Measurements from ENCODE around the gene PVR.
"Not testable (repeated sequence)": the region's sequence is repeated elsewhere in the genome, so short reads cannot be mapped to it uniquely, and the experiment has no call there.

The PVR gene

DNA sequence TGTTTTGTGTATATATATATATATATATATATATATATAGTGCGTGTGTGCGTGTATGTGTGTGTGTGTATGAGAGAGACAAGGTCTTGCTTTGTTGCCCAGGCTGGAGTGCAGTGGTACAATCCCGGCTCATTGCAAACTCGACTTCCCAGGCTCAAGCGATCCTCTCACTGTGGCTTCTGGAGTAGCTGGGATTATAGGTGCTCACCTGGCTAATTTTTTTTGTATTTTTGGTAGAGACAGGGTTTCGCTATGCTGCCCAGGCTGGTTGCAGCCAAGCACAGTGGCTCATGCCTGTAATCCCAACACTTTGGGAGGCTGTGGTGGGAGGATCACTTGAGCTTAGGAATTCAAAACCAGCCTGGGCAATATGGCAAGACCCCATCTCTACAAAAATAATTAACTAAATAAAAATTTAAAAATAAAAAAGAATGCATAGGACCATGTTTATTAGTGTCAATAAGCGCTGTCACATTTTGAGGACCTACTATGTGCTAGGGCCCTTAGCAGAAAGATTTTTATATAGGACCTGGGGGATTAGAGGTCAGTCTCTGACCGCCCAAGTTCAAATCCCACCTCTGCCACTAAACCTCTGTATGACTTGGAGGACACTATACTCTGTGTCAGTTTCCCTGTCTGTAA lies 1.8 kb downstream of the PVR start:
- DNase-seq (ENCODE audit: low spot score) = no peak

DNA sequence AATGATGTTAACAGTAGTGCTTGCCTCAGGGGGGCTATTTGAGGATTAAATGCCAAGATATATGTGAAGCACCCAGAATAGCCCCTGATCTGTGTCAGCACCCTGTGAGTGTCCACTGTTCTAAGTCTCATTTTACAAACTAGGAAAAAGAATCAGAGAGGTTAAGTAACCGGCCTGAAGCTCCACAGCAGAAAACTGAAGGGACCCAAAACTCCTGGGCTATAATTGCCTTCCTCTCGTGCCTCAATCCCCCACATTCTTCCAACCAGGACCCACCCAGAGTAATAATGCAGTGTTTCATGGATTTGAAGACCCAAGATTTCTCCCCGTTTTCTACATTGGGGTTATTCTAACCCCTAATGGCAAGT lies 2.3 kb downstream of the PVR start:
- DNase-seq (ENCODE audit: low spot score) = no peak

DNA sequence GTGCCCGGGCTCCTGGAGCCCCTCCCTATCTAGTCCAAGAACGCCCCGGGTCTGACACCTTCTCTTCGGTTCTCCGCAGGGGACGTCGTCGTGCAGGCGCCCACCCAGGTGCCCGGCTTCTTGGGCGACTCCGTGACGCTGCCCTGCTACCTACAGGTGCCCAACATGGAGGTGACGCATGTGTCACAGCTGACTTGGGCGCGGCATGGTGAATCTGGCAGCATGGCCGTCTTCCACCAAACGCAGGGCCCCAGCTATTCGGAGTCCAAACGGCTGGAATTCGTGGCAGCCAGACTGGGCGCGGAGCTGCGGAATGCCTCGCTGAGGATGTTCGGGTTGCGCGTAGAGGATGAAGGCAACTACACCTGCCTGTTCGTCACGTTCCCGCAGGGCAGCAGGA lies 3.4 kb downstream of the PVR start:
- no peak for DNase-seq (ENCODE audit: low spot score)

DNA sequence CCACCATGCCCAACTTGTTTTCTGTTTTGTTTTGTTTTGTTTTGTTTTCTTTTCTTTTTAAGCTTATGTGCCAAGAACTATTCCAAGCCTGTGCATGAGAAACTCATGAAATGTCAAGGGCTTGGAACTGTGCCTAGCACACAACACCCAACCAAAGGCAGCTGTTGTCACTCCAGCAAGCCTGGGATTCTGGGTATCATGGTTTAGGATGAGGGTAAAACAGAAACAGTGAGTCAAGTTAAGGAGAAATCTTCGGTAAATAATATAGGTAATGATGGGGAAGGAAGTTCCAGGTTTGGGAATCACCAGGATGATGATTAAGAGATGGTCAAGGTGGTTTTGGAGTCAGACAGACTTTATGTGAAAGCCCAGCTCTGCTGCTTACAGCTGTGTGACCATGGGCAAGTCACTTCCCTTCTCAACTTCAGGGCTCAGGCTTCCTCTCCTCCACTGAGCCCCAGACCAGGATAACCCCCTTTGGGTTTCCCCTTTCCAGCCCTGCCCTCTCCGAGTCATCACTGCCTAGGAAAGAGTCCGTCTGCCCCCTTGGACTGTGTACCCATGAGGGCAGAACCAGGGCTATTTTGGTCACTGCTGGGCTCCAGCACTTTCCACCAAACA lies 5.0 kb downstream of the PVR start:
- DNase-seq (ENCODE audit: low spot score) = no peak

GRCh38 chr19:44649578-44650145 lies 6.0 kb downstream of the PVR start:
- DNase-seq (ENCODE audit: low spot score) = no peak

DNA sequence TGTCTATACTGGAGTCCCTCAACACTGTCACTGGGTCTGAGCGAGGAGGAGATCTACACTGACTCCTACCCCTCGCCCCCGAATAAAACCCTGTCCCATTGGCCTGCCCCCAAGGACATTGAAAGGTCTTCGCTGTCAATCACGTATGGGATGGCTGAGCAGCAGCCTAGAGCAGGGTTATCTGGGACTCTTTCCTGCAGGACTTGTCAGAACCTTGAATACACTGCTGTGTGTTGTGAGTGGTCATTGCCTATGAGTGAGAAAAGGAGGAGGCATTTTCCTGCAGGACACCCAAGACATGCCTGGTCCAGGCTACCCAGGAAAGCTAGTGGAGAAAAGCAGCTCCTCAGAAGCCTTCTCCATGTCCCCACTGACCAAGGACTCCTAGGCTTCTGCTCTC lies 9.6 kb downstream of the PVR start:
- DNase-seq (ENCODE audit: low spot score) = no peak

- peak; percentile 71 for DNase-seq (ENCODE audit: low spot score)
Measured at GRCh38 chr19:44653977-44654774, 10.5 kb downstream of the PVR start.

DNA sequence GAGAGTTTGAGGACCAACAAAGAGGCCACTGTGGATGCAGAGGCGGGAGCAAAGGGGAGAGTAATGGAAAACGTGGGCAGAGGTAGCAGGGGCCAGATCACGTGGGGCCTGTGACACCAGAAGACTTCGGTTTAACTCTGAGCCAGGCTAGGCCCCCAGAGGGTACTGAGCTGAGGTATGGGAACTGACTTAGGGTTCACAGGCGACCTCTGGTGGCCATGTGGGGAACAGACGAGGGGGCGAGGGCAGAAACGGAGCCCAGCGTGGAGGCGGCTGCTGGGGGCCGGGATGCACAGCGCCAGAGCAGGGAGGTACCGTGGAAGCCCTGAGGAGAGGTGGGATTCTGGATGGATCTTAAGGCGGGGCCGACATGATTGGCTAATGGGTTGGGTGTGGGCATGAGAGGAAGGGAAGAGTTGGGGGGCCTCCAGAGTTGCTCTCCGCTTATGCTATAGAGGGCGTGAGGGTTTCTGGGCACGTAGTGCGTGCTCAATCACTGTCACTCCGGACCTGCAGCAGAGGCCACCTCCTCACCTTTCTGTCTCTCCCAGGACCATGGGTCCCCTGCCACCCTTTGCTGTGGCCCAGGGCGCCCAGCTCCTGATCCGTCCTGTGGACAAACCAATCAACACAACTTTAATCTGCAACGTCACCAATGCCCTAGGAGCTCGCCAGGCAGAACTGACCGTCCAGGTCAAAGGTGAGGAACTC lies 13.7 kb downstream of the PVR start:
- peak; percentile 59 for DNase-seq (ENCODE audit: low spot score)

DNA sequence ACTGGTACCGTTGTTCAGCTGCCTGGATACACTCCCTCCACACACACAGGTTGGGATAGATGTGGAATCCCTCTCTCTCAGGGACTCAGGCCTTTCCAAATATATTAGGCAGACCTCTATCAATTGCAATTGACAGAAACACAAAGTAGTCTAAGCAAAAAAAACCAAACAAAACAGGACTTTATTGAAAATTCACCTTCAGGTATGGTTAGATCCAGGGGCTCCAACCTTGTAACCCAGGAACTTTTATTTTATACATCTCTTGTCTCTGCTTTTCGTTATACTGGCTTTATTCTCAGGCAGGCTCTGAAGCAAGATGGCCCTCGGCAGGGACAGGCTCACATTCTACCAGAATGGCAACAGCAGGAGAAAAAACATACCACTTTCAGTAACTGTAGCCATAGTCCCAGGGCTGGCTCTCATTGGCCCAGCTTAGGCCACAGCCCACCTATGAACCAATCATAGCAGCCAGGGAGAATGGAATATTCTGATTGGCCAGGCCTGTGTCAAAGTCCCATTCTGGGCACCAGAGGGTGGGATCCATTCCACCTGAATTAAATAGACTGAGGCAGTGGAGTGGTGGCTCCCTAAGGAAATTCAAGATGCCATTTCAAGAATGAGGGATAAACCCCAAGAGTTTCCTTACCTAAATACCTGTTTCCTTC lies 14.5 kb downstream of the PVR start:
- no peak for DNase-seq (ENCODE audit: low spot score)

GRCh38 chr19:44660081-44660480 lies 16.4 kb downstream of the PVR start:
- DNase-seq (ENCODE audit: low spot score) = no peak

- no peak for DNase-seq (ENCODE audit: low spot score)
Measured at GRCh38 chr19:44661205-44661604, 17.5 kb downstream of the PVR start.

- DNase-seq (ENCODE audit: low spot score) = no peak
Measured at GRCh38 chr19:44661904-44662303, 18.2 kb downstream of the PVR start.

GRCh38 chr19:44662691-44663385 lies 19.1 kb downstream of the PVR start:
- no peak for DNase-seq (ENCODE audit: low spot score)

- DNase-seq (ENCODE audit: low spot score) = no peak
Measured at GRCh38 chr19:44663996-44664395, 20.3 kb downstream of the PVR start.

GRCh38 chr19:44664976-44665375 lies 21.3 kb downstream of the PVR start:
- no peak for DNase-seq (ENCODE audit: low spot score)

- no peak for DNase-seq (ENCODE audit: low spot score)
Measured at GRCh38 chr19:44666852-44667556, 23.3 kb downstream of the PVR start.

DNA sequence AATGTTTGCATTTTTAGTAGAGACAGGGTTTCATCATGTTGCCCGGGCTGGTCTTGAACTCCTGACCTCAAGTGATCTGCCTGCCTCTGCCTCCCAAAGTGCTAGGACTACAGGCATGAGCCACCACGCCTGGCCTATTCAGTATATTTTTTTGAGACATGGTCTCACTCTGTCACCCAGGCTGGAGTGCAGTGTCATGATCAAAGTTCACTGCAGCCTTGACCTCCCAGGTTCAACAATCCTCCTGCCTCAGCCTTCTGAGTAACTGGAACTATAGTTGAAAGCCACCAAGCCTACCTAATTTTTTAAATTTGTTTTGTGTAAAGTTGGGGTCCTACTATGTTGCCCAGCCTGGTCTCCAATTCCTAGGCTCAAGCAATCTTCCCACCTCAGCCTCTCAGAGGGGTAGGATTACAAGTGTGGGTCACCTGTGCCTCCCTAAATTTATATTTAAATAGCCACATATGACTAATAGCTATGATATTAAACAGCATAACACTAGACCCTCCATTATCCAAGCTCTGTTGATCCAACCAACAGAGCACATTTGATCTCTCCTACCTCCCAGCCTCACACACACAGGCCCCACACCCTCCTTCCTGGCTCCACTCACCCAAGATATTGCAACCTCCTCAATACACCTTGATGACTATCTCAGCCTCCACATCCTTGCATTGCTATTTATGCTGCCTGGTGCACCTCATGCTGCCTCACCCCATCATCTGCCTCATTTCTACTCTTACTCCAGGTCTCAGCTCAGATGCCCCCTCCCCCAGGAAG lies 25.5 kb downstream of the PVR start:
- no peak for DNase-seq (ENCODE audit: low spot score)

DNA sequence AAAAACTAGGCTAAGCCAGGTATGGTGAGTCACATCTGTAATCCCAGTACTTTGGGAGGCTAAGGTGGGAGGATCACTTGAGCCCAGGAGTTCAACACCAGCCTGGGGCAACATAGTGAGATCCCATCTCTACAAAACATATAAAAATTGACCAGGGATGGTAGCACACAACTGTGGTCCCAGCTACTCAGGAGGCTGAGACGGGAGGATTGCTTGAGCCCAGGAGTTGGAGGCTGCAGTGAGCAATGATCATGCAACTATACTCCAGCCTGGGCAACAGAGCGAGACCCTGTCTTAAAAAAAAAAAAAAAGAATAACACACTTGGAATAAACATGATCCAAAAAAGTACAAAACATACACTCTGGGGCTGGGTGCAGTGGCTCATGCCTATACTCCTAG lies 26.3 kb downstream of the PVR start:
- not testable (repeated sequence) for DNase-seq (ENCODE audit: low spot score)

DNA sequence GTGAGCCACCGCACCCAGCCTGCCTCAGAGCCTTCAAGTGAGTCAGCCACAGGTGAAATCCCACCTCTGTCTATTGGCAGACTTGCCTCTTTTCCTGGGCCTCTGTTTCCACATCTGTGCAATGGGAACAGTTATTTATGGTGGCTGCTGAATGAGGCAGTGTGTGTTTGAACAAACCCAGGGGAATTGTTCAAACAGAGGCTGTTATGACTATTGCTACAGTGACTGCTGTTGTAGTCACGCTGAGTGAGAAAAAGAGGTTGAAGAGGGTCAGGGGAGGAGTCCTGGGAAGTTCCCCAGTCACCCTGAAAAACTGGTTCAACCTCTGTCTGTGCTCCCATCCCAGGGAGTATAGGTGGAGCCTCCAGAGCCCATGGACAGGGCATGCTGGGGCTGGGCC lies 27.7 kb downstream of the PVR start, which contains the start of gene CEACAM19:
Gene CEACAM19 (plus strand): TSS at position 83 of the 400 bp plus-strand sequence. CDS start 450 bp downstream, outside the sequence.
- no peak for DNase-seq (ENCODE audit: low spot score)

DNA sequence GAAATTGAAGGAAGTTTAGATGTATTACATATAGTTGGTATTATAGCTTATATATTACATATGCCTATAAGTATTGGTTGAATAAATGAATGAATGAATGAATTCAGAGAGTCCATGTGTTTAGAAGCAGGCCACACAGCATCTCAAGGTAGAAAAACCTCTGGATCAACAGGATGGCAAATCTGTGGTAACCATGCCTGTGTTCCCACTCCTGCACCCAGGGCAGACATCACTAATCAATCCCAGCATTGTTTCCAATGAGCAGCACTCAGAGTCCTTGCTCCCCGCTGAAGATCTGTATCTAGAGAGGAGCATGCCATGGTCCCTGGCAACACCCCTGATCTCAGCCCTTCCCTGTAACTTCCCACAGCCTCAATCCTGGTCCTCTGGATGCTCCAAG lies 28.5 kb downstream of the PVR start:
- no peak for DNase-seq (ENCODE audit: low spot score)
